K562 (cell line): ENCODE results near the gene ITPR3. TPM values are rescaled to one million over a fixed set of nuclear protein-coding genes. Genes with fewer than 3 reads are reported as not detected.

Experiments used
- ATAC-seq: fragments of 200-7000 bp; cut with Tn5 transposase; 3 replicates; pipeline ENCODE4 v1.9.1; 2020; ENCODE audit warnings: moderate library complexity
- BruUV-seq: library from RNA; stranded (reverse); fragments of 400-500 nt; replicated peaks from 2 replicates; lab custom pipeline; 2021; lab: Mats Ljungman, UMichigan
- CTCF ChIA-PET: fragments of 300-600 bp; formaldehyde crosslinking; extraction: SDS; loops from one replicate; lab custom pipeline; 2021; ENCODE audit warnings: low intra/inter-chr PET ratio; lab: Yijun Ruan, JAX
- POLR2A ChIA-PET: fragments of 300-600, 350-650 bp; sonication (Branson Sonifier 250); formaldehyde crosslinking; extraction: SDS; loops from one replicate; lab custom pipeline; 2021; ENCODE audit warnings: antibody characterized with exemption, inconsistent platforms; lab: Yijun Ruan, JAX
- DNase-seq, 4 experiments: peaks; one replicate each; pipeline versions ENCODE4 v3.0.0 to v3.0.0-alpha.2; 2011 to 2018; ENCODE audit warnings: low spot score in 3 of 4, mixed read lengths in 3 of 4; ENCODE audit errors: extremely low read depth in 1 of 4
- FAIRE-seq: peaks from 2 replicates; lab custom pipeline; 2011; peaks lifted over from hg19 to GRCh38; lab: Jason Lieb, UNC
- H2AFZ ChIP-seq: 2 replicates; pipeline ENCODE4 v1.6.0; 2011; ENCODE audit warnings: low read depth, low read length, control low read depth, inconsistent platforms
- H3K27ac ChIP-seq: fragments of 200-600 bp; 3 replicates; pipeline ENCODE4 v1.8.0; 2011; ENCODE audit warnings: low read depth, mild to moderate bottlenecking, control low read depth, inconsistent platforms, low read length, moderate library complexity, mixed read lengths; ENCODE audit errors: extremely low read depth
- H3K27me3 ChIP-seq, 2 experiments: fragments of 300-600 bp in 1 of 2; 2 replicates in 1 of 2; 3 replicates in 1 of 2; pipeline versions ENCODE4 v1.6.0 to v1.8.0; 2011; ENCODE audit warnings: inconsistent platforms in 2 of 2, low read length in 2 of 2, mild to moderate bottlenecking in 1 of 2, mixed read lengths in 1 of 2, moderate library complexity in 1 of 2; ENCODE audit not compliant: control insufficient read depth in 2 of 2, insufficient read depth in 2 of 2
- H3K36me3 ChIP-seq: fragments of 300-600 bp; 3 replicates; pipeline ENCODE4 v1.8.0; 2011; ENCODE audit warnings: mild to moderate bottlenecking, low read length, inconsistent platforms; ENCODE audit not compliant: control insufficient read depth, insufficient read depth
- H3K4me1 ChIP-seq, 2 experiments: fragments of 200-600 bp in 1 of 2; replicated peaks in 1 of 2; 2 replicates in 1 of 2; 3 replicates in 1 of 2; pipeline versions ENCODE4 v1.5.1 to v1.8.0; 2011; ENCODE audit warnings: inconsistent platforms in 2 of 2, low read length in 2 of 2, mild to moderate bottlenecking in 1 of 2, mixed read lengths in 1 of 2, moderate library complexity in 1 of 2; ENCODE audit not compliant: control insufficient read depth in 2 of 2, insufficient read depth in 2 of 2
- H3K4me2 ChIP-seq: 2 replicates; pipeline ENCODE4 v1.6.1; 2011; ENCODE audit warnings: low read length, control low read depth, inconsistent platforms, mixed read lengths; ENCODE audit not compliant: insufficient read depth
- H3K4me3 ChIP-seq: fragments of 200-600 bp; sonication (generic), shearing (Covaris generic); 2 replicates; pipeline ENCODE4 v1.5.1; 2016; ENCODE audit warnings: control low read depth, inconsistent platforms
- H3K79me2 ChIP-seq: fragments of 200-600 bp; 3 replicates; pipeline ENCODE4 v1.8.0; 2011; ENCODE audit warnings: low read length, inconsistent platforms; ENCODE audit not compliant: control insufficient read depth, insufficient read depth
- H3K9ac ChIP-seq, 2 experiments: 2 replicates each; pipeline versions ENCODE4 v1.6.0 to v1.6.1; 2011; ENCODE audit warnings: low read depth in 2 of 2, low read length in 2 of 2, control low read depth in 1 of 2, inconsistent platforms in 1 of 2, mild to moderate bottlenecking in 1 of 2, mixed read lengths in 1 of 2; ENCODE audit not compliant: insufficient read depth in 1 of 2
- H3K9me1 ChIP-seq: one replicate; pipeline ENCODE4 v1.6.0; 2011; ENCODE audit warnings: inconsistent platforms, mild to moderate bottlenecking, low read length, moderate library complexity; ENCODE audit not compliant: control insufficient read depth, insufficient read depth
- H3K9me3 ChIP-seq: replicated peaks from 2 replicates; pipeline ENCODE4 v1.5.1; 2011; ENCODE audit warnings: low read depth, low read length, inconsistent platforms; ENCODE audit not compliant: control insufficient read depth, insufficient read depth
- H4K20me1 ChIP-seq: replicated peaks from 2 replicates; pipeline ENCODE4 v1.6.1; 2011; ENCODE audit warnings: low read length, inconsistent platforms, mixed read lengths; ENCODE audit not compliant: control insufficient read depth, insufficient read depth
- CREB5 ChIP-seq: fragments of 250-450 bp; sonication (Bioruptor Pico); IDR thresholded peaks from 2 replicates; pipeline ENCODE4 v1.5.0; 2020; ENCODE audit warnings: mild to moderate bottlenecking
- ELK1 ChIP-seq: sonication (generic); formaldehyde crosslinking; IDR thresholded peaks from 2 replicates; pipeline ENCODE4 v1.8.1; 2022; ENCODE audit warnings: missing genetic modification reagents
- FOXA3 ChIP-seq, 2 experiments: fragments of 450-650 bp in 1 of 2; sonication (generic) in 1 of 2; formaldehyde crosslinking; IDR thresholded peaks in 1 of 2; conservative IDR thresholded peaks in 1 of 2; 2 replicates each; pipeline versions ENCODE4 v1.4.0 to v1.8.0; 2020 to 2022; ENCODE audit warnings: mild to moderate bottlenecking in 2 of 2, missing genetic modification reagents in 1 of 2
- SMARCB1 ChIP-seq: IDR thresholded peaks from 2 replicates; pipeline ENCODE4 v1.6.1; 2011; ENCODE audit warnings: improper control_type of control experiment, low read depth; ENCODE audit not compliant: insufficient read length
- USF1 ChIP-seq: sonication (generic); formaldehyde crosslinking; IDR thresholded peaks from 2 replicates; pipeline ENCODE4 v1.9.0; 2022; ENCODE audit warnings: mild to moderate bottlenecking, missing genetic modification reagents
- USF2 ChIP-seq: sonication (generic); formaldehyde crosslinking; IDR thresholded peaks from 2 replicates; pipeline ENCODE4 v1.5.0; 2020; ENCODE audit warnings: missing genetic modification reagents
- WHSC1 ChIP-seq: IDR thresholded peaks from one replicate; pipeline ENCODE4 v1.6.1; 2012; ENCODE audit warnings: low read length, control low read depth, inconsistent platforms
- ZMIZ1 ChIP-seq, 2 experiments: fragments of 150-350 bp in 1 of 2; IDR thresholded peaks; 2 replicates each; pipeline ENCODE4 v1.6.1; 2012 to 2016; ENCODE audit warnings: low read depth in 2 of 2, low read length in 2 of 2, mild to moderate bottlenecking in 1 of 2, moderate library complexity in 1 of 2
- WGBS: fragments of 100-300 bp; shearing (Covaris generic); methylation state at CpG from one replicate; pipeline ENCODE4 v1.1.6; 2016; ENCODE audit warnings: low coverage, mixed read lengths; ENCODE audit not compliant: insufficient coverage; ENCODE audit errors: missing lambda C conversion rate; 5-methylcytosine and 5-hydroxymethylcytosine counted together
- in situ Hi-C: fragments of 300-500 bp; cut with MboI; formaldehyde crosslinking; loops from 4 replicates; pipeline ENCODE4 v1.15.0; 2018; ENCODE audit warnings: inconsistent platforms, mixed read lengths
- intact Hi-C: fragments of 100-400 bp; cut with micrococcal nuclease; formaldehyde crosslinking; loops from 2 replicates; pipeline ENCODE4 v1.14.2; 2022
- polyA plus RNA-seq, 8 experiments: library from polyadenylated mRNA; depleted of rRNA in 4 of 8; stranded (reverse) in 5 of 8; unstranded in 3 of 8; fragments of >200 nt; fragmentation: Nextera tagmentation in 2 of 8; fragmentation: Illumina TruSeq in 1 of 8; extraction: Ambion mirVana in 2 of 8; extraction: Trizol in 1 of 8; gene quantifications; 2 replicates each; pipeline versions ENCODE4 v1.2.1 to v1.2.3, GENCODE V29; 2011 to 2014; ENCODE audit warnings: inconsistent platforms in 1 of 8, missing spikeins in 1 of 8
- total RNA-seq, 7 experiments: library from RNA; depleted of rRNA in 6 of 7; stranded (reverse); fragments of >200 nt in 6 of 7; fragmentation: Illumina TruSeq in 2 of 7; extraction: Trizol in 2 of 7; gene quantifications; 2 replicates each; pipeline versions ENCODE4 v1.2.1 to v1.2.3, GENCODE V29; 2011 to 2021; ENCODE audit warnings: low replicate concordance in 1 of 7

The ITPR3 gene
- total and polyA plus RNA-seq, 9 of the 15 experiments (the other 6 are each of a cell fraction or from before 2014, with no cell fraction given), result 0.39 to 35.7 (median 13.2) TPM

GRCh38 chr6:33729059-33729458, 107.9 kb downstream of the ITPR3 start (continued):
- TF ChIP-seq ZMIZ1 (IDR thresholded peaks at IDR 0.05; ENCODE audit: low read depth in 2 of 2, low read length in 2 of 2) (no peak), WHSC1 (no peak), ELK1 (CRISPR knock-in tag) (no peak)
- TF ChIP-seq, all 486 proteins: peak for 0

GRCh38 chr6:33730611-33731010, 109.5 kb downstream of the ITPR3 start:
- POLR2A ChIA-PET, result interaction anchor here (1.1 kb wide), 1 partner anchor 19 kb away, joined by 5 read pairs; the partner anchor contains the start of gene UQCC2
- Histone ChIP-seq H2AFZ (no peak overlapping the region), H3K9me1 (no peaks in the 10 kb centered on the region), H3K36me3 (no peaks in the 10 kb centered on the region), H3K9ac (no peak overlapping the region)
- in situ Hi-C loops (no loop called here), intact Hi-C loops (no loop called here)
- CTCF ChIA-PET, result interaction anchor here (1.2 kb wide), 1 partner anchor 32 kb away, joined by 3 read pairs; no protein-coding TSS in a partner anchor
- ATAC-seq, result no peak; the same call in 2 of the 3 replicates
- TF ChIP-seq USF1 (CRISPR knock-in tag) (0 out of 2 replicates have a peak, but pooled peaks have one; percentile 3), SMARCB1 (no peak), FOXA3 (CRISPR knock-in tag; conservative IDR thresholded peaks at IDR 0.05 in 1 of 2, IDR thresholded peaks at IDR 0.05 in 1 of 2) (peak in 1 of 2 experiments; percentile 47; a peak in 1 of 4 replicates), USF2 (CRISPR knock-in tag) (peak; percentile 35; the same call in 1 of the 2 replicates), CREB5 (CRISPR knock-in tag) (no peak)
- TF ChIP-seq, all 486 proteins: peak for 3
- Histone ChIP-seq H3K27ac (no peak overlapping the region), H3K4me2 (no peak overlapping the region), H3K79me2 (no peaks in the 10 kb centered on the region), H3K4me3 (no peak overlapping the region), H4K20me1 (peaks cover 19% of the 10 kb centered on the region), H3K27me3 (peaks cover 57 to 78% of the 10 kb centered on the region in 2 experiments), H3K9me3 (no peaks in the 10 kb centered on the region), H3K4me1 (peaks cover 10 to 15% of the 10 kb centered on the region in 2 experiments; a peak in 4 of 5 replicates)
- 16% methylated on average over 10 of the region's 10 CpGs for WGBS
- BruUV-seq, result no TSS peak
- FAIRE-seq, result no peak
- no peak for DNase-seq
